Loucy (cell line): ENCODE measurements around the gene CLNK.

Experiments used
- H2AFZ ChIP-seq: fragments of 200-600 bp; sonication (generic); 2 replicates; pipeline ENCODE4 v1.6.0; 2016; ENCODE audit warnings: antibody characterized with exemption, mild to moderate bottlenecking, low read length, moderate library complexity
- H3F3A ChIP-seq: fragments of 200-600 bp; 2 replicates; pipeline ENCODE4 v1.6.0; 2016; ENCODE audit warnings: antibody characterized with exemption, low read depth, mild to moderate bottlenecking
- H3K27me3 ChIP-seq: fragments of 200-600 bp; sonication (generic); 2 replicates; pipeline ENCODE4 v1.6.1; 2014; ENCODE audit warnings: low read length, mild to moderate bottlenecking; ENCODE audit not compliant: insufficient read depth, poor library complexity, severe bottlenecking
- H3K36me3 ChIP-seq: fragments of 200-600 bp; sonication (generic); 2 replicates; pipeline ENCODE4 v1.6.1; 2016; ENCODE audit warnings: low read length; ENCODE audit not compliant: insufficient read depth
- H3K4me1 ChIP-seq: fragments of 200-600 bp; sonication (generic); 2 replicates; pipeline ENCODE4 v1.5.1; 2014; ENCODE audit warnings: low read length, mild to moderate bottlenecking; ENCODE audit not compliant: insufficient read depth, poor library complexity, severe bottlenecking
- H3K4me2 ChIP-seq: fragments of 200-600 bp; sonication (generic); 2 replicates; pipeline ENCODE4 v1.6.0; 2014; ENCODE audit warnings: antibody characterized with exemption, low read length, low read depth, mild to moderate bottlenecking; ENCODE audit not compliant: poor library complexity, severe bottlenecking
- H3K4me3 ChIP-seq: fragments of 200-600 bp; sonication (generic); 2 replicates; pipeline ENCODE4 v1.5.1; 2014; ENCODE audit warnings: low read length, mild to moderate bottlenecking, mixed read lengths; ENCODE audit not compliant: poor library complexity, severe bottlenecking
- H3K79me2 ChIP-seq: fragments of 200-600 bp; sonication (generic); 2 replicates; pipeline ENCODE4 v1.6.1; 2014; ENCODE audit warnings: low read length; ENCODE audit not compliant: insufficient read depth
- H3K9ac ChIP-seq: fragments of 200-600 bp; sonication (generic); 2 replicates; pipeline ENCODE4 v1.6.0; 2014; ENCODE audit warnings: mild to moderate bottlenecking, low read depth, low read length, moderate library complexity; ENCODE audit not compliant: poor library complexity, severe bottlenecking
- H3K9me2 ChIP-seq: fragments of 200-600 bp; sonication (generic); replicated peaks from 2 replicates; pipeline ENCODE4 v1.6.1; 2016; ENCODE audit warnings: low read depth, low read length, mixed read lengths
- H3K9me3 ChIP-seq: fragments of 200-600 bp; sonication (generic); 2 replicates; pipeline ENCODE4 v1.6.1; 2014; ENCODE audit warnings: mild to moderate bottlenecking, antibody characterized with exemption, low read length, low read depth; ENCODE audit not compliant: insufficient read depth
- H4K20me1 ChIP-seq: fragments of 200-600 bp; sonication (generic); 2 replicates; pipeline ENCODE4 v1.6.0; 2014; ENCODE audit warnings: antibody characterized with exemption, low read length, mild to moderate bottlenecking; ENCODE audit not compliant: insufficient read depth, poor library complexity, severe bottlenecking
- EZH2phosphoT487 ChIP-seq: fragments of 200-600 bp; IDR thresholded peaks from 2 replicates; pipeline ENCODE4 v1.6.1; 2018; ENCODE audit warnings: antibody characterized with exemption, mild to moderate bottlenecking, moderate library complexity, borderline replicate concordance
- TF ChIP-seq, protein P1 (sequence below): fragments of 200-600 bp; sonication (generic); conservative IDR thresholded peaks from 2 replicates; pipeline ENCODE4 v1.5.1; 2014; ENCODE audit warnings: mild to moderate bottlenecking, antibody characterized with exemption, low read length

CLNK gene

GRCh38 chr4:10554121-10554520 lies 130.4 kb downstream of the CLNK start:
- Histone ChIP-seq H3K27me3 (no peaks in the 10 kb centered on the region), H3K9me2 (no peaks in the 10 kb centered on the region), H3K4me1 (peaks cover 17% of the 10 kb centered on the region), H3K9ac (no peak overlapping the region), H3K36me3 (no peaks in the 10 kb centered on the region), H3K4me3 (no peak overlapping the region), H3K4me2 (no peak overlapping the region), H3K9me3 (no peaks in the 10 kb centered on the region), H3F3A (no peaks in the 10 kb centered on the region), H4K20me1 (no peaks in the 10 kb centered on the region), H2AFZ (no peak overlapping the region), H3K79me2 (no peaks in the 10 kb centered on the region)
- TF ChIP-seq EZH2phosphoT487, result no peak
- TF ChIP-seq, protein P1, sequence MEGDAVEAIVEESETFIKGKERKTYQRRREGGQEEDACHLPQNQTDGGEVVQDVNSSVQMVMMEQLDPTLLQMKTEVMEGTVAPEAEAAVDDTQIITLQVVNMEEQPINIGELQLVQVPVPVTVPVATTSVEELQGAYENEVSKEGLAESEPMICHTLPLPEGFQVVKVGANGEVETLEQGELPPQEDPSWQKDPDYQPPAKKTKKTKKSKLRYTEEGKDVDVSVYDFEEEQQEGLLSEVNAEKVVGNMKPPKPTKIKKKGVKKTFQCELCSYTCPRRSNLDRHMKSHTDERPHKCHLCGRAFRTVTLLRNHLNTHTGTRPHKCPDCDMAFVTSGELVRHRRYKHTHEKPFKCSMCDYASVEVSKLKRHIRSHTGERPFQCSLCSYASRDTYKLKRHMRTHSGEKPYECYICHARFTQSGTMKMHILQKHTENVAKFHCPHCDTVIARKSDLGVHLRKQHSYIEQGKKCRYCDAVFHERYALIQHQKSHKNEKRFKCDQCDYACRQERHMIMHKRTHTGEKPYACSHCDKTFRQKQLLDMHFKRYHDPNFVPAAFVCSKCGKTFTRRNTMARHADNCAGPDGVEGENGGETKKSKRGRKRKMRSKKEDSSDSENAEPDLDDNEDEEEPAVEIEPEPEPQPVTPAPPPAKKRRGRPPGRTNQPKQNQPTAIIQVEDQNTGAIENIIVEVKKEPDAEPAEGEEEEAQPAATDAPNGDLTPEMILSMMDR, result no peak

GRCh38 chr4:10552591-10553280 lies 131.8 kb downstream of the CLNK start:
- Histone ChIP-seq H3K4me3 (peak overlapping the region; percentile 54), H3K4me1 (peaks cover 29% of the 10 kb centered on the region), H2AFZ (peak overlapping the region; percentile 53; the same call in 1 of the 2 replicates), H3F3A (no peaks in the 10 kb centered on the region), H3K4me2 (peak overlapping the region; percentile 62), H3K9me3 (no peaks in the 10 kb centered on the region), H3K9me2 (no peaks in the 10 kb centered on the region), H3K27me3 (no peaks in the 10 kb centered on the region), H3K36me3 (no peaks in the 10 kb centered on the region), H4K20me1 (no peaks in the 10 kb centered on the region), H3K79me2 (no peaks in the 10 kb centered on the region), H3K9ac (peak overlapping the region; percentile 21)
- TF ChIP-seq, protein P1, result no peak
- TF ChIP-seq EZH2phosphoT487, result no peak

DNA sequence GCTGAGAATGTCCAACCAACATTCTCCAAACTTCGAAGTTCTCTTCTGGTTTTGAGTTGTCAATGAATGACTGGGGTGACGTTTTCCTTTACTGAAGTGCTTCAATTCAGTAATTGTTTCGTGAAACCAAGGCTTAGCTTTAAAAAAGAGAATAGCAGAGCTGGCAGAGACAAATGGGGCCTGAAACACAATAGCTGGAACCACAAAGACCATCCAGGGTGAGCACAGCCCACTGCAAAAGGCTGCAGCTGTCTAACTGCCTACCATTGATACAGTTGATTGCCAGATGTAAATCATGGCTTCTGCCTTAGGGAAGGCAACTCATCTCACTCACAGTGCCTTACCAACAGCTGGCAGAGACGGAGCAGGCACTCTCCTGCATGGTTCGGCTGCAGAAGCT lies 148.7 kb downstream of the CLNK start:
- no peaks in the 10 kb centered on the region for H3K9me2 ChIP-seq
- no peaks in the 10 kb centered on the region for H3K9me3 ChIP-seq
- H3K4me3 ChIP-seq, result no peak overlapping the region
- no peaks in the 10 kb centered on the region for H3K4me1 ChIP-seq
- no peak overlapping the region for H3K4me2 ChIP-seq
- H3K27me3 ChIP-seq, result no peaks in the 10 kb centered on the region
- no peak overlapping the region for H3K9ac ChIP-seq
- no peaks in the 10 kb centered on the region for H3K79me2 ChIP-seq
- H3K36me3 ChIP-seq, result no peaks in the 10 kb centered on the region
- TF ChIP-seq EZH2phosphoT487, result no peak
- TF ChIP-seq, protein P1, result no peak
- no peaks in the 10 kb centered on the region for H4K20me1 ChIP-seq
- H2AFZ ChIP-seq, result no peak overlapping the region
- H3F3A ChIP-seq, result no peaks in the 10 kb centered on the region
